Measurements from ENCODE around the gene PLCB4. TPM values are rescaled to one million over a fixed set of nuclear protein-coding genes. Genes with fewer than 3 reads are reported as not detected.

Gene PLCB4
- total and polyA plus RNA-seq, 7 donors, result 0.90 to 6.7 (median 2.1) TPM

GRCh38 chr20:9022376-9022775 lies 46.5 kb upstream of the PLCB4 start:
- 63 to 74% (median 74%) methylated on average over 2 of the region's 2 CpGs for WGBS, 3 donors
- intact Hi-C loops (cut with DNase I), result no loop called here
- Histone ChIP-seq H3K9me3 (no peaks in the 10 kb centered on the region), H3K36me3 (ENCODE audit: insufficient read depth in 1 of 2, low read depth in 1 of 2) (no peaks in the 10 kb centered on the region), H3K27me3 (ENCODE audit: insufficient read depth in 3 of 3, low read length in 2 of 3) (no peaks in the 10 kb centered on the region), H3K4me1 (no peaks in the 10 kb centered on the region), H3K27ac (no peak overlapping the region), H3K4me3 (no peak overlapping the region)
- no peak for TF ChIP-seq CTCF (IDR thresholded peaks at IDR 0.05)
- ATAC-seq (no peak), DNase-seq (no peak)

- intact Hi-C loops (cut with DNase I), result no loop called here
- no peaks in the 10 kb centered on the region for H3K4me1 ChIP-seq
- H3K27ac ChIP-seq, result no peak overlapping the region
- no peaks in the 10 kb centered on the region for H3K9me3 ChIP-seq
- no peak overlapping the region for H3K4me3 ChIP-seq
- no peak for ATAC-seq
- no peaks in the 10 kb centered on the region for H3K36me3 ChIP-seq (ENCODE audit: insufficient read depth in 1 of 2, low read depth in 1 of 2)
- H3K27me3 ChIP-seq (ENCODE audit: insufficient read depth in 3 of 3, low read length in 2 of 3), result no peaks in the 10 kb centered on the region
- WGBS, 3 donors, result 90 to 93% (median 93%) methylated on average over 4 of the region's 4 CpGs
- no peak for TF ChIP-seq CTCF (IDR thresholded peaks at IDR 0.05)
- no peak for DNase-seq
These were observed 44.3 kb upstream of the PLCB4 start for GRCh38 chr20:9024606-9025005.

GRCh38 chr20:9025011-9025410 lies 43.9 kb upstream of the PLCB4 start:
- Histone ChIP-seq H3K4me3 (no peak overlapping the region), H3K4me1 (no peaks in the 10 kb centered on the region), H3K27ac (no peak overlapping the region), H3K27me3 (ENCODE audit: insufficient read depth in 3 of 3, low read length in 2 of 3) (no peaks in the 10 kb centered on the region), H3K36me3 (ENCODE audit: insufficient read depth in 1 of 2, low read depth in 1 of 2) (no peaks in the 10 kb centered on the region), H3K9me3 (no peaks in the 10 kb centered on the region)
- ATAC-seq (no peak), DNase-seq (no peak)
- TF ChIP-seq CTCF (IDR thresholded peaks at IDR 0.05), result no peak
- 94 to 99% (median 95%) methylated on average over 5 of the region's 5 CpGs for WGBS, 3 donors
- intact Hi-C loops (cut with DNase I), result no loop called here

- TF ChIP-seq CTCF (IDR thresholded peaks at IDR 0.05), result no peak
- Histone ChIP-seq H3K36me3 (ENCODE audit: insufficient read depth in 1 of 2, low read depth in 1 of 2) (no peaks in the 10 kb centered on the region), H3K4me1 (no peaks in the 10 kb centered on the region), H3K27ac (no peak overlapping the region), H3K27me3 (ENCODE audit: insufficient read depth in 3 of 3, low read length in 2 of 3) (no peaks in the 10 kb centered on the region), H3K4me3 (no peak overlapping the region), H3K9me3 (no peaks in the 10 kb centered on the region)
- WGBS, 3 donors, result 67 to 80% (median 75%) methylated on average over 4 of the region's 4 CpGs
- ATAC-seq (no peak), DNase-seq (no peak)
- intact Hi-C loops (cut with DNase I), result no loop called here
These were observed 43.2 kb upstream of the PLCB4 start for GRCh38 chr20:9025643-9026042.

- intact Hi-C loops (cut with DNase I), result no loop called here
- no peak overlapping the region for H3K27ac ChIP-seq
- WGBS, 3 donors, result 83 to 87% (median 87%) methylated on average over 2 of the region's 2 CpGs
- no peaks in the 10 kb centered on the region for H3K27me3 ChIP-seq (ENCODE audit: insufficient read depth in 3 of 3, low read length in 2 of 3)
- no peak for TF ChIP-seq CTCF (IDR thresholded peaks at IDR 0.05)
- no peaks in the 10 kb centered on the region for H3K4me1 ChIP-seq
- no peak overlapping the region for H3K4me3 ChIP-seq
- no peak for ATAC-seq
- no peaks in the 10 kb centered on the region for H3K9me3 ChIP-seq
- no peaks in the 10 kb centered on the region for H3K36me3 ChIP-seq (ENCODE audit: insufficient read depth in 1 of 2, low read depth in 1 of 2)
- no peak for DNase-seq
These were observed 41.3 kb upstream of the PLCB4 start for GRCh38 chr20:9027626-9028025.

All from psoas muscle (tissue), 8 donors.